ENCODE measurements around the gene CNTN4.

Gene CNTN4

GRCh38 chr3:2823437-2824211, 725.0 kb downstream of the CNTN4 start:
- no peak for DNase-seq (ENCODE audit: low read depth in 2 of 2)
- TF ChIP-seq, protein P1, sequence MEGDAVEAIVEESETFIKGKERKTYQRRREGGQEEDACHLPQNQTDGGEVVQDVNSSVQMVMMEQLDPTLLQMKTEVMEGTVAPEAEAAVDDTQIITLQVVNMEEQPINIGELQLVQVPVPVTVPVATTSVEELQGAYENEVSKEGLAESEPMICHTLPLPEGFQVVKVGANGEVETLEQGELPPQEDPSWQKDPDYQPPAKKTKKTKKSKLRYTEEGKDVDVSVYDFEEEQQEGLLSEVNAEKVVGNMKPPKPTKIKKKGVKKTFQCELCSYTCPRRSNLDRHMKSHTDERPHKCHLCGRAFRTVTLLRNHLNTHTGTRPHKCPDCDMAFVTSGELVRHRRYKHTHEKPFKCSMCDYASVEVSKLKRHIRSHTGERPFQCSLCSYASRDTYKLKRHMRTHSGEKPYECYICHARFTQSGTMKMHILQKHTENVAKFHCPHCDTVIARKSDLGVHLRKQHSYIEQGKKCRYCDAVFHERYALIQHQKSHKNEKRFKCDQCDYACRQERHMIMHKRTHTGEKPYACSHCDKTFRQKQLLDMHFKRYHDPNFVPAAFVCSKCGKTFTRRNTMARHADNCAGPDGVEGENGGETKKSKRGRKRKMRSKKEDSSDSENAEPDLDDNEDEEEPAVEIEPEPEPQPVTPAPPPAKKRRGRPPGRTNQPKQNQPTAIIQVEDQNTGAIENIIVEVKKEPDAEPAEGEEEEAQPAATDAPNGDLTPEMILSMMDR (IDR thresholded peaks at IDR 0.05; ENCODE audit: low read depth, low read length): no peak
- H3K4me3 ChIP-seq (replicated peaks in 1 of 2; ENCODE audit: low read depth in 2 of 2, low read length in 2 of 2): no peak overlapping the region

GRCh38 chr3:2826036-2826435, 727.4 kb downstream of the CNTN4 start:
- TF ChIP-seq, protein P1 (IDR thresholded peaks at IDR 0.05; ENCODE audit: low read depth, low read length): no peak
- no peak for DNase-seq (ENCODE audit: low read depth in 2 of 2)
- no peak overlapping the region for H3K4me3 ChIP-seq (replicated peaks in 1 of 2; ENCODE audit: low read depth in 2 of 2, low read length in 2 of 2)

GRCh38 chr3:2826453-2826852, 727.8 kb downstream of the CNTN4 start:
- TF ChIP-seq, protein P1 (IDR thresholded peaks at IDR 0.05; ENCODE audit: low read depth, low read length): no peak
- H3K4me3 ChIP-seq (replicated peaks in 1 of 2; ENCODE audit: low read depth in 2 of 2, low read length in 2 of 2): no peak overlapping the region
- DNase-seq (ENCODE audit: low read depth in 2 of 2): no peak

- DNase-seq (ENCODE audit: low read depth in 2 of 2): no peak
- TF ChIP-seq, protein P1 (IDR thresholded peaks at IDR 0.05; ENCODE audit: low read depth, low read length): no peak
- H3K4me3 ChIP-seq (replicated peaks in 1 of 2; ENCODE audit: low read depth in 2 of 2, low read length in 2 of 2): no peak overlapping the region
These were observed 738.6 kb downstream of the CNTN4 start for GRCh38 chr3:2837239-2837638.

- H3K4me3 ChIP-seq (replicated peaks in 1 of 2; ENCODE audit: low read depth in 2 of 2, low read length in 2 of 2): no peak overlapping the region
- no peak for DNase-seq (ENCODE audit: low read depth in 2 of 2)
- TF ChIP-seq, protein P1 (IDR thresholded peaks at IDR 0.05; ENCODE audit: low read depth, low read length): no peak
These were observed 739.2 kb downstream of the CNTN4 start for GRCh38 chr3:2837910-2838309.

DNA sequence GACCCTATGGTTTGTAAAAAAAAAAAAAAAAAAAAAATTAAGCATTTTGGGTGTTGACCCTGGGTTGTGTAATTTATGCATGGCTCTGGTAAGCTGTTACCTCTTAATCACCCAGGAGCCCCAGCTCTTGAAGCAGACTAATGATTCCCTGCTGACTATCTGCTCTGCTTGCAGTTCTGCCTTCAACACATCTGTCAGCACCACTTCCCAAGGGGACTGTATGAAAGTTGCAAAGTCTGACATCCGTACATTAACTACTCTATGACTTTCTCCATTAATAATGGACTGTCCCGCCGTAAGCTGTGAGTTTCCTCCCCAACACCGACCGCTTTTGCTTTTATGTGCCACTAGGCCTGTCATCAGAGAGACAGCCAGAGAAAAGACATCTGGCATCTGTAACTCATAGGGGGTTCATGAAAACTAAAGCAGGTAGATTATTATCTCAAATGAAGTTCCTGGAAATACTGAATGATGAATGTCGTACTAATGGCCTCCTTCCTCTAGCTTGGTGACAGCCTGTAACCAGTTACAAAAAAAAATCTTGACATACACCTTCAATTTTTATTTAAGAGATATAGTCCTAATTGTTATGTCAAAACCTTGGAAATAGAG, 740.0 kb downstream of the CNTN4 start:
- H3K4me3 ChIP-seq (replicated peaks in 1 of 2; ENCODE audit: low read depth in 2 of 2, low read length in 2 of 2): no peak overlapping the region
- no peak for DNase-seq (ENCODE audit: low read depth in 2 of 2)
- TF ChIP-seq, protein P1 (IDR thresholded peaks at IDR 0.05; ENCODE audit: low read depth, low read length): no peak

All from cardiac fibroblast (primary cell).